Bone marrow (tissue), 2 donors: Measurements from ENCODE around the gene MRPL49.

Experiments used
- DNase-seq, 2 donors: peaks; one replicate each; lab custom pipeline; 2025; lab: John Stamatoyannopoulos, UW

MRPL49 gene

GRCh38 chr11:65102142-65103095 is 19.7 kb upstream of the MRPL49 start:
- DNase-seq, result no peak

- DNase-seq, result no peak
Observed at GRCh38 chr11:65103476-65103875, 18.6 kb upstream of the MRPL49 start.

- no peak for DNase-seq
Observed at GRCh38 chr11:65104628-65105027, 17.5 kb upstream of the MRPL49 start.

GRCh38 chr11:65107078-65107477 is 15.0 kb upstream of the MRPL49 start:
- no peak for DNase-seq

GRCh38 chr11:65107751-65108468 is 14.2 kb upstream of the MRPL49 start:
- DNase-seq, result no peak

GRCh38 chr11:65108469-65109123 is 13.5 kb upstream of the MRPL49 start:
- no peak for DNase-seq

- DNase-seq, result no peak
Observed at GRCh38 chr11:65109231-65110198, 12.6 kb upstream of the MRPL49 start.

- peak; percentile 83 to 86 for DNase-seq
Observed at GRCh38 chr11:65110354-65110861, 11.7 kb upstream of the MRPL49 start.

GRCh38 chr11:65111159-65111743 is 10.9 kb upstream of the MRPL49 start:
- no peak for DNase-seq

GRCh38 chr11:65111744-65112545 is 10.2 kb upstream of the MRPL49 start, which contains the start of gene TM7SF2:
TM7SF2 (plus strand) TSS chr11:65111872; CDS start chr11:65112016, 144 bp downstream.
- peak; percentile 53 to 63 for DNase-seq

- peak; percentile 21 to 31 for DNase-seq
Observed at GRCh38 chr11:65112546-65113360, 9.4 kb upstream of the MRPL49 start.

GRCh38 chr11:65113361-65113756 is 8.8 kb upstream of the MRPL49 start:
- no peak for DNase-seq

- DNase-seq, result no peak
Observed at GRCh38 chr11:65113839-65114238, 8.3 kb upstream of the MRPL49 start.

- DNase-seq, result no peak
Observed at GRCh38 chr11:65114538-65115171, 7.5 kb upstream of the MRPL49 start.

GRCh38 chr11:65115361-65116082 is 6.6 kb upstream of the MRPL49 start:
- DNase-seq, result no peak

- DNase-seq, result no peak
Observed at GRCh38 chr11:65116370-65117205, 5.5 kb upstream of the MRPL49 start.
